HCT116 (cell line): ENCODE measurements around the gene A2M. TPM values are rescaled to one million over a fixed set of nuclear protein-coding genes. Genes with fewer than 3 reads are reported as not detected.

Experiments
- ATAC-seq: fragments of 200-7000 bp; cut with Tn5 transposase; 2 replicates; pipeline ENCODE4 v1.9.1; 2020; ENCODE audit warnings: mild to moderate bottlenecking, moderate library complexity
- BruUV-seq: library from RNA; stranded (reverse); fragments of 400-500 nt; replicated peaks from 2 replicates; lab custom pipeline; 2021; lab: Mats Ljungman, UMichigan
- CTCF ChIA-PET: fragments of 300-600 bp; sonication (Branson Sonifier 250); formaldehyde crosslinking; loops from one replicate; lab custom pipeline; 2021; ENCODE audit warnings: antibody characterized with exemption; lab: Charles Lee
- POLR2A ChIA-PET: fragments of 300-600, 350-600 bp; sonication (Branson Sonifier 250); formaldehyde crosslinking; loops from one replicate; lab custom pipeline; 2021; ENCODE audit warnings: antibody characterized with exemption; lab: Charles Lee
- RAD21 ChIA-PET, 2 experiments: fragments of 300-600 bp; sonication (Branson Sonifier 250); formaldehyde crosslinking; loops; one replicate each; lab custom pipeline; 2023; ENCODE audit warnings: low total read pairs in 2 of 2; ENCODE audit not compliant: uncharacterized antibody in 2 of 2, unreplicated experiment in 2 of 2, low non-redundant PET in 1 of 2; lab: Charles Lee
- DNase-seq: peaks from one replicate; pipeline ENCODE4 v3.0.0-alpha.2; 2010; ENCODE audit warnings: low read depth, low spot score
- H2AFZ ChIP-seq: fragments of 200-600 bp; shearing (Covaris generic), sonication (generic); 2 replicates; pipeline ENCODE4 v1.6.1; 2017; ENCODE audit warnings: low read depth, mixed run types, mixed read lengths, antibody characterized with exemption, low read length; ENCODE audit not compliant: poor library complexity, severe bottlenecking
- H3K27ac ChIP-seq: 2 replicates; pipeline ENCODE4 v1.5.1; 2012; ENCODE audit warnings: low read depth, low read length
- H3K27me3 ChIP-seq: fragments of 200-600 bp; sonication (generic); 2 replicates; pipeline ENCODE4 v1.6.1; 2016; ENCODE audit warnings: mixed run types, low read length, mixed read lengths; ENCODE audit not compliant: insufficient read depth
- H3K36me3 ChIP-seq, 2 experiments: fragments of 200-500 bp in 1 of 2; fragments of 200-600 bp in 1 of 2; sonication (Bioruptor generic) in 1 of 2; sonication (generic) in 1 of 2; 2 replicates each; pipeline versions ENCODE4 v1.5.1 to v1.6.1; 2014 to 2016; ENCODE audit warnings: low read length in 2 of 2, inconsistent platforms in 1 of 2, mixed read lengths in 1 of 2, mixed run types in 1 of 2; ENCODE audit not compliant: insufficient read depth in 2 of 2, control insufficient read depth in 1 of 2
- H3K4me1 ChIP-seq, 2 experiments: fragments of 200-600 bp in 1 of 2; sonication (generic) in 1 of 2; 2 replicates each; pipeline versions ENCODE4 v1.5.1 to v1.6.1; 2012 to 2017; ENCODE audit warnings: low read length in 2 of 2, inconsistent platforms in 1 of 2, mild to moderate bottlenecking in 1 of 2, mixed read lengths in 1 of 2, mixed run types in 1 of 2, moderate library complexity in 1 of 2; ENCODE audit not compliant: insufficient read depth in 2 of 2, control insufficient read depth in 1 of 2
- H3K4me2 ChIP-seq: fragments of 200-600 bp; sonication (generic); 2 replicates; pipeline ENCODE4 v1.6.1; 2017; ENCODE audit warnings: mixed run types, low read length, mixed read lengths
- H3K4me3 ChIP-seq, 2 experiments: fragments of 200-600 bp in 1 of 2; sonication (generic) in 1 of 2; replicated peaks in 1 of 2; 2 replicates each; pipeline ENCODE4 v1.5.1; 2011 to 2016; ENCODE audit warnings: low read length in 2 of 2, control low read depth in 1 of 2, low read depth in 1 of 2, mild to moderate bottlenecking in 1 of 2, mixed read lengths in 1 of 2, mixed run types in 1 of 2
- H3K79me2 ChIP-seq: fragments of 200-600 bp; sonication (generic); 2 replicates; pipeline ENCODE4 v1.6.1; 2017; ENCODE audit warnings: mild to moderate bottlenecking, mixed run types, low read length, moderate library complexity, mixed read lengths; ENCODE audit not compliant: insufficient read depth
- H3K9ac ChIP-seq: fragments of 200-600 bp; sonication (generic); 2 replicates; pipeline ENCODE4 v1.6.1; 2016; ENCODE audit warnings: low read length, mixed read lengths
- H3K9me2 ChIP-seq: fragments of 200-600 bp; sonication (generic), shearing (Covaris generic); 2 replicates; pipeline ENCODE4 v1.6.1; 2017; ENCODE audit warnings: mixed run types, mild to moderate bottlenecking, moderate library complexity; ENCODE audit not compliant: insufficient read depth
- H3K9me3 ChIP-seq, 2 experiments: fragments of 200-500 bp in 1 of 2; fragments of 200-600 bp in 1 of 2; sonication (Bioruptor generic) in 1 of 2; sonication (generic) in 1 of 2; 2 replicates each; pipeline ENCODE4 v1.6.1; 2014 to 2017; ENCODE audit warnings: low read length in 2 of 2, mixed read lengths in 2 of 2, inconsistent platforms in 1 of 2, low read depth in 1 of 2, mild to moderate bottlenecking in 1 of 2, mixed run types in 1 of 2, moderate library complexity in 1 of 2; ENCODE audit not compliant: control insufficient read depth in 1 of 2, insufficient read depth in 1 of 2
- H4K20me1 ChIP-seq: fragments of 200-600 bp; sonication (generic), shearing (Covaris generic); 2 replicates; pipeline ENCODE4 v1.6.1; 2017; ENCODE audit warnings: mixed run types, mild to moderate bottlenecking, moderate library complexity; ENCODE audit not compliant: insufficient read depth
- CBX3 ChIP-seq: IDR thresholded peaks from 2 replicates; pipeline ENCODE4 v1.6.1; 2012; ENCODE audit warnings: low read depth
- EGR1 ChIP-seq: IDR thresholded peaks from 2 replicates; pipeline ENCODE4 v1.6.1; 2012; ENCODE audit warnings: low read depth
- ELF1 ChIP-seq: IDR thresholded peaks from 2 replicates; pipeline ENCODE4 v1.6.1; 2012; ENCODE audit warnings: low read depth, borderline replicate concordance
- EZH2 ChIP-seq: fragments of 200-600 bp; sonication (generic); IDR thresholded peaks from 2 replicates; pipeline ENCODE4 v1.6.1; 2017; ENCODE audit warnings: antibody characterized with exemption, mixed run types
- EZH2phosphoT487 ChIP-seq: fragments of 200-600 bp; IDR thresholded peaks from 2 replicates; pipeline ENCODE4 v1.6.1; 2018; ENCODE audit warnings: antibody characterized with exemption, borderline replicate concordance
- FOSL1 ChIP-seq: IDR thresholded peaks from 2 replicates; pipeline ENCODE4 v1.6.1; 2012; ENCODE audit warnings: low read depth
- JUND ChIP-seq: IDR thresholded peaks from 2 replicates; pipeline ENCODE4 v1.6.1; 2012
- POLR2A ChIP-seq: IDR thresholded peaks from 2 replicates; pipeline ENCODE4 v1.7.0; 2011; ENCODE audit warnings: borderline replicate concordance; ENCODE audit not compliant: insufficient read depth, insufficient read length; ENCODE audit errors: extremely low read depth
- POLR2AphosphoS5 ChIP-seq: IDR thresholded peaks from 2 replicates; pipeline ENCODE4 v1.6.1; 2011; ENCODE audit warnings: mild to moderate bottlenecking, low read depth, low read length, moderate library complexity
- RAD21 ChIP-seq: IDR thresholded peaks from 2 replicates; pipeline ENCODE4 v1.6.1; 2012; ENCODE audit warnings: low read depth, mild to moderate bottlenecking
- SIN3A ChIP-seq: IDR thresholded peaks from 2 replicates; pipeline ENCODE4 v1.6.1; 2012; ENCODE audit warnings: low read depth
- SRF ChIP-seq: IDR thresholded peaks from 2 replicates; pipeline ENCODE4 v1.6.1; 2012; ENCODE audit warnings: low read depth
- TCF7L2 ChIP-seq: IDR thresholded peaks from 2 replicates; pipeline ENCODE4 v1.7.0; 2011; ENCODE audit warnings: borderline replicate concordance, inconsistent platforms; ENCODE audit not compliant: insufficient read depth, insufficient read length; ENCODE audit errors: extremely low read depth
- YY1 ChIP-seq: IDR thresholded peaks from 2 replicates; pipeline ENCODE4 v1.6.1; 2011; ENCODE audit warnings: low read length, low read depth, moderate library complexity, mild to moderate bottlenecking; ENCODE audit not compliant: insufficient replicate concordance; ENCODE audit errors: extremely low read depth
- ZFX ChIP-seq: fragments of 450-650 bp; IDR thresholded peaks from 2 replicates; pipeline ENCODE4 v1.6.1; 2017
- intact Hi-C: fragments of 100-400 bp; cut with micrococcal nuclease; formaldehyde crosslinking; loops from 2 replicates; pipeline ENCODE4 v1.10.0; 2022
- total RNA-seq: library from RNA; stranded (reverse); gene quantifications from one replicate; pipeline ENCODE4 v1.2.1, GENCODE V29; 2021; ENCODE audit not compliant: unreplicated experiment
- TF ChIP-seq, protein P1 (sequence below), 3 experiments: fragments of 200-600 bp in 1 of 3; sonication (generic) in 1 of 3; IDR thresholded peaks in 2 of 3; conservative IDR thresholded peaks in 1 of 3; 2 replicates each; pipeline ENCODE4 v1.5.1; 2012 to 2017; ENCODE audit warnings: low read depth in 2 of 3, low read length in 2 of 3, antibody characterized with exemption in 1 of 3, borderline replicate concordance in 1 of 3, control low read depth in 1 of 3, mild to moderate bottlenecking in 1 of 3, mixed read lengths in 1 of 3, mixed run types in 1 of 3, moderate library complexity in 1 of 3; ENCODE audit not compliant: insufficient read depth in 1 of 3
- TF ChIP-seq, protein P2 (sequence below): IDR thresholded peaks from 2 replicates; pipeline ENCODE4 v1.6.1; 2011; ENCODE audit warnings: mild to moderate bottlenecking, low read length, moderate library complexity; ENCODE audit not compliant: insufficient replicate concordance; ENCODE audit errors: extremely low read depth
- TF ChIP-seq, protein P3 (sequence below): IDR thresholded peaks from 2 replicates; pipeline ENCODE4 v1.6.1; 2012

The A2M gene
- total RNA-seq, 1 experiment from 2014 or later = 3.0 TPM

DNA sequence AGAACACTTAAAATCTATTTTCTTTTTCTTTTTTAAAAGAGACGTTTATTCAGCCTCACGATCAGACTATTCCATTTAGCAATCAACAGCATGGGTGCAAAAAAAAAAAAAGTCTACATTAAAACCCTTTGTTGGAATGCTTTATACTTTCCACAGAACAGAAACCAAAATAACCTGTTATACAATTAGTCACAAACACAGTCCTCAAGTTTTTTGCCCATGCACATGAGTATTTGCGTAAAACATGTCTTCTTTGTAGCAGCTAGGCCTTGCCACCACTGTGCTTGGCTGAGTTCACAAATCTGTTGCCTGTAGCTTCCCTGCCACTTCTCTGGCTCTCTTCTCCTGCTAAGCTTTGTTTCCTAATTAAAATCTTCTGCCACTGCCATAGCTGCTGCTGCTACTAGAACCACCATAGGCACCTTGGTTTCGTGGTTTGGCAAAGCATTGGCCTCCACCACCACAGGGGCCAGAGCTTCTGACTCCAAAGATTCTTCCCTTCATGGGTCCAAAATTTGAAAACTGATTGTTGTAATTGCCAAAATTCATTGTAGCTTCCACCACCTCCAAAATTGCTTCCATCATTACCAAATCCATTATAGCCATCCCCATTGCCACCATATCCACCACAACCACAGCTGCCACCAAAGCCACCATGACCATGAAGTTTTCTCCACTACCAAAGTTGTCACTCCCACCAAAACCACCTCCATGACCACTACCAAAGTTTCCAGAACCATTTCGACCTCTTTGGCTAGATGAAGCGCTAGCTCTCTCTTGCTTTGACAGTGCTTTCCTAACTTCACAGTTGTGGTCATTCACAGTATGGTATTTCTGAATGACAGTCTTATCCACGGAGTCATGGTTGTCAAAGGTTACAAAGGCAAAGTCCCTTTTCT is 88.3 kb downstream of the A2M start:
- intact Hi-C loops = no loop called here
- no peak overlapping the region for H3K4me3 ChIP-seq
- H2AFZ ChIP-seq = no peak overlapping the region
- no peak for TF ChIP-seq FOSL1
- no peak for TF ChIP-seq POLR2AphosphoS5
- no peak for TF ChIP-seq JUND
- TF ChIP-seq, protein P1, sequence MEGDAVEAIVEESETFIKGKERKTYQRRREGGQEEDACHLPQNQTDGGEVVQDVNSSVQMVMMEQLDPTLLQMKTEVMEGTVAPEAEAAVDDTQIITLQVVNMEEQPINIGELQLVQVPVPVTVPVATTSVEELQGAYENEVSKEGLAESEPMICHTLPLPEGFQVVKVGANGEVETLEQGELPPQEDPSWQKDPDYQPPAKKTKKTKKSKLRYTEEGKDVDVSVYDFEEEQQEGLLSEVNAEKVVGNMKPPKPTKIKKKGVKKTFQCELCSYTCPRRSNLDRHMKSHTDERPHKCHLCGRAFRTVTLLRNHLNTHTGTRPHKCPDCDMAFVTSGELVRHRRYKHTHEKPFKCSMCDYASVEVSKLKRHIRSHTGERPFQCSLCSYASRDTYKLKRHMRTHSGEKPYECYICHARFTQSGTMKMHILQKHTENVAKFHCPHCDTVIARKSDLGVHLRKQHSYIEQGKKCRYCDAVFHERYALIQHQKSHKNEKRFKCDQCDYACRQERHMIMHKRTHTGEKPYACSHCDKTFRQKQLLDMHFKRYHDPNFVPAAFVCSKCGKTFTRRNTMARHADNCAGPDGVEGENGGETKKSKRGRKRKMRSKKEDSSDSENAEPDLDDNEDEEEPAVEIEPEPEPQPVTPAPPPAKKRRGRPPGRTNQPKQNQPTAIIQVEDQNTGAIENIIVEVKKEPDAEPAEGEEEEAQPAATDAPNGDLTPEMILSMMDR (IDR thresholded peaks at IDR 0.05 in 2 of 3, conservative IDR thresholded peaks at IDR 0.05 in 1 of 3; ENCODE audit: borderline replicate concordance in 1 of 3, insufficient read depth in 1 of 3, low read depth in 2 of 3, low read length in 2 of 3) = no peak
- no peak for TF ChIP-seq SIN3A
- TF ChIP-seq, protein P2, sequence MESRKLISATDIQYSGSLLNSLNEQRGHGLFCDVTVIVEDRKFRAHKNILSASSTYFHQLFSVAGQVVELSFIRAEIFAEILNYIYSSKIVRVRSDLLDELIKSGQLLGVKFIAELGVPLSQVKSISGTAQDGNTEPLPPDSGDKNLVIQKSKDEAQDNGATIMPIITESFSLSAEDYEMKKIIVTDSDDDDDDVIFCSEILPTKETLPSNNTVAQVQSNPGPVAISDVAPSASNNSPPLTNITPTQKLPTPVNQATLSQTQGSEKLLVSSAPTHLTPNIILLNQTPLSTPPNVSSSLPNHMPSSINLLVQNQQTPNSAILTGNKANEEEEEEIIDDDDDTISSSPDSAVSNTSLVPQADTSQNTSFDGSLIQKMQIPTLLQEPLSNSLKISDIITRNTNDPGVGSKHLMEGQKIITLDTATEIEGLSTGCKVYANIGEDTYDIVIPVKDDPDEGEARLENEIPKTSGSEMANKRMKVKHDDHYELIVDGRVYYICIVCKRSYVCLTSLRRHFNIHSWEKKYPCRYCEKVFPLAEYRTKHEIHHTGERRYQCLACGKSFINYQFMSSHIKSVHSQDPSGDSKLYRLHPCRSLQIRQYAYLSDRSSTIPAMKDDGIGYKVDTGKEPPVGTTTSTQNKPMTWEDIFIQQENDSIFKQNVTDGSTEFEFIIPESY = no peak
- no peak for TF ChIP-seq TCF7L2
- TF ChIP-seq ZFX = no peak
- TF ChIP-seq ELF1 = no peak
- TF ChIP-seq RAD21 = no peak
- TF ChIP-seq EZH2phosphoT487 = no peak
- TF ChIP-seq SRF = no peak
- TF ChIP-seq CBX3 = no peak
- no peak for TF ChIP-seq POLR2A
- no peak for TF ChIP-seq EZH2
- TF ChIP-seq, protein P3, sequence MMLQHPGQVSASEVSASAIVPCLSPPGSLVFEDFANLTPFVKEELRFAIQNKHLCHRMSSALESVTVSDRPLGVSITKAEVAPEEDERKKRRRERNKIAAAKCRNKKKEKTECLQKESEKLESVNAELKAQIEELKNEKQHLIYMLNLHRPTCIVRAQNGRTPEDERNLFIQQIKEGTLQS = no peak
- no peak for TF ChIP-seq EGR1
- TF ChIP-seq YY1 = no peak
- TF ChIP-seq, all 23 proteins: peak for 0
- Histone ChIP-seq H3K9me3 (no peaks in the 10 kb centered on the region), H3K36me3 (no peaks in the 10 kb centered on the region), H3K79me2 (no peaks in the 10 kb centered on the region), H4K20me1 (no peaks in the 10 kb centered on the region), H3K27me3 (no peaks in the 10 kb centered on the region), H3K4me1 (no peaks in the 10 kb centered on the region), H3K9ac (no peak overlapping the region), H3K9me2 (no peaks in the 10 kb centered on the region), H3K27ac (no peak overlapping the region), H3K4me2 (no peak overlapping the region)
- ChIA-PET RAD21 (interaction anchor here in 1 of 2 experiments (0.6 kb wide), 1 partner anchor 365 kb away, joined by 3 read pairs; the partner anchor contains the start of gene MFAP5), POLR2A (no interaction called here), CTCF (no interaction called here)
- no TSS peak for BruUV-seq
- DNase-seq (no peak), ATAC-seq (no peak)
